Gastroesophageal sphincter (tissue), 4 donors: Measurements from ENCODE around the gene ARFGAP2. TPM values are rescaled to one million over a fixed set of nuclear protein-coding genes. Genes with fewer than 3 reads are reported as not detected.

Experiments
- ATAC-seq: fragments of 150-250 bp; one replicate; pipeline ENCODE4 v1.9.1; 2016; ENCODE audit warnings: mild to moderate bottlenecking, moderate library complexity
- H3K27ac ChIP-seq, 4 donors: fragments of 200-600 bp; sonication (generic) in 3 of 4; 1 replicate in 3 of 4; 2 replicates in 1 of 4; pipeline ENCODE4 v1.5.1; 2016 to 2019
- H3K27me3 ChIP-seq: fragments of 200-600 bp; sonication (generic); one replicate; pipeline ENCODE4 v1.5.1; 2019
- H3K36me3 ChIP-seq, 2 donors: fragments of 200-600 bp; sonication (generic); one replicate each; pipeline ENCODE4 v1.5.1; 2019; ENCODE audit warnings: control low read depth in 1 of 2
- H3K4me1 ChIP-seq, 3 donors: fragments of 200-600 bp; sonication (generic); 1 replicate in 2 of 3; 2 replicates in 1 of 3; pipeline ENCODE4 v1.5.1; 2016 to 2019; ENCODE audit warnings: control low read depth in 2 of 3
- H3K4me3 ChIP-seq, 2 donors: fragments of 200-600 bp; sonication (generic); one replicate each; pipeline ENCODE4 v1.5.1; 2019; ENCODE audit warnings: mild to moderate bottlenecking in 1 of 2, moderate library complexity in 1 of 2
- H3K9me3 ChIP-seq, 3 donors: fragments of 200-600 bp; sonication (generic); one replicate each; pipeline ENCODE4 v1.5.1; 2017 to 2019; ENCODE audit warnings: control low read depth in 2 of 3
- EP300 ChIP-seq: sonication (generic); formaldehyde crosslinking; IDR thresholded peaks from one replicate; pipeline ENCODE4 v1.6.1; 2017; ENCODE audit warnings: antibody characterized with exemption, mild to moderate bottlenecking
- POLR2A ChIP-seq, 2 donors: fragments of 450-650 bp; IDR thresholded peaks; one replicate each; pipeline ENCODE4 v1.6.1; 2017; ENCODE audit warnings: antibody characterized with exemption in 2 of 2, mild to moderate bottlenecking in 2 of 2, moderate library complexity in 1 of 2
- POLR2AphosphoS5 ChIP-seq: sonication (generic); formaldehyde crosslinking; IDR thresholded peaks from one replicate; pipeline ENCODE4 v1.6.1; 2017; ENCODE audit warnings: antibody characterized with exemption
- WGBS, 2 donors: methylation state at CpG; one replicate each; pipeline ENCODE4 v1.1.5; 2018; ENCODE audit warnings: low coverage in 1 of 2; 5-methylcytosine and 5-hydroxymethylcytosine counted together
- total RNA-seq, 4 donors: library from RNA; depleted of rRNA; stranded (reverse); fragments of >200 nt; gene quantifications; one replicate each; pipeline ENCODE4 v1.1.0, GENCODE V29; 2016
- TF ChIP-seq, protein P1 (sequence below), 4 experiments: fragments of 200-600 bp in 2 of 4; fragments of 450-650 bp in 2 of 4; sonication (generic) in 1 of 4; IDR thresholded peaks; one replicate each; pipeline ENCODE4 v1.5.1; 2017 to 2019; ENCODE audit warnings: antibody characterized with exemption in 4 of 4, mild to moderate bottlenecking in 2 of 4, moderate library complexity in 2 of 4

Gene ARFGAP2
- total RNA-seq: 100 to 1,000 TPM; 127 to 223 (median 198) TPM

DNA sequence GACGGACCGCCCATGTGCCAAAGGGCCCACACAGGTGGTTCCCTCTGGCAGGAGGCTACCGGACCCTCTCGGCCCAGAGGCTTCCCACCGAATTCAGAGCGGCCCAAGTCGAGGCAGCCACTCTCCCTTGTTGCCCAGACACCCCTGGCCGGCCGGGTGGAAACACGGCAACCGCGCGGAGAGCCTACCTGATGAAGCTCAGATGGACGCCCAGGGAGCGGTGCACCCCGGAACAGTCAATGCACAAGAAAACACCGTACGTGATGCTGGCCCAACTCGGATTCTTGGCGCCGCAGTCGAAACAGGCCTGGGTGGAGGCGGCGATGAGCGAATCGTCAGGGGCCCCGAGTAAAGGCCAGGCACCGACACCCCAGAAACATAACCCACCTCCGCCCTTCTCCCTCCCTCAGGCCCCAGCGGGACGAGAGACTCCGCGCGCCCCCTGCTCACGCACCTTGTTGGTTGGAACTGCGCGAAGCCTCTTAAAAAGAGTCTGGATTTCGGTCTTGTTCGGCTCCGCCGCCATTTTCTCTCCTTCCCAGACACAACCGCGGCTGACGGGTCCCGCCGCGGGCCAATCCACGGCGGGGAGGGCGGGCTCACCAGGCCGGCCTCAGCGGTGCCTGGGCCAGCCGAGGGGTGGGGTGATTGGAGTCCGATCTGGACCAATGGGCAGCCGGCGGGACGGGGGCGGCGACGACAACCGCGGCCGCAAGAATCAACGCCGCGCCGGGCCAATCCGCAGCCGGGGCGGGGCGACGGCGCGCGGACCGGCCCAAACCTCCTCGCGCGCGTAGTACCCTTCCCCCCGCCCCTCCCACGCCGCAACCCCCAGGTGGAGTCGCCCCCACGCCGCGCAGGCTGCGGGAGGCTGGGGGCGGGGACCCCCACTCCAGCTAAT is at the start of gene ARFGAP2:
TSS of gene ARFGAP2 (minus strand) at position 552 of the 901 bp plus-strand sequence. CDS start at position 526, 26 bp downstream.
- TF ChIP-seq POLR2AphosphoS5 (peak; percentile 82), EP300 (no peak), POLR2A (IDR thresholded peaks at IDR 0.05) (peak; percentile 4 to 56)
- TF ChIP-seq, protein P1, sequence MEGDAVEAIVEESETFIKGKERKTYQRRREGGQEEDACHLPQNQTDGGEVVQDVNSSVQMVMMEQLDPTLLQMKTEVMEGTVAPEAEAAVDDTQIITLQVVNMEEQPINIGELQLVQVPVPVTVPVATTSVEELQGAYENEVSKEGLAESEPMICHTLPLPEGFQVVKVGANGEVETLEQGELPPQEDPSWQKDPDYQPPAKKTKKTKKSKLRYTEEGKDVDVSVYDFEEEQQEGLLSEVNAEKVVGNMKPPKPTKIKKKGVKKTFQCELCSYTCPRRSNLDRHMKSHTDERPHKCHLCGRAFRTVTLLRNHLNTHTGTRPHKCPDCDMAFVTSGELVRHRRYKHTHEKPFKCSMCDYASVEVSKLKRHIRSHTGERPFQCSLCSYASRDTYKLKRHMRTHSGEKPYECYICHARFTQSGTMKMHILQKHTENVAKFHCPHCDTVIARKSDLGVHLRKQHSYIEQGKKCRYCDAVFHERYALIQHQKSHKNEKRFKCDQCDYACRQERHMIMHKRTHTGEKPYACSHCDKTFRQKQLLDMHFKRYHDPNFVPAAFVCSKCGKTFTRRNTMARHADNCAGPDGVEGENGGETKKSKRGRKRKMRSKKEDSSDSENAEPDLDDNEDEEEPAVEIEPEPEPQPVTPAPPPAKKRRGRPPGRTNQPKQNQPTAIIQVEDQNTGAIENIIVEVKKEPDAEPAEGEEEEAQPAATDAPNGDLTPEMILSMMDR (IDR thresholded peaks at IDR 0.05): no peak
- Histone ChIP-seq H3K27ac (peak within 1 kb of the TSS; percentile 88 to 99 (median 97)), H3K36me3 (peaks cover 0 to 66% of the 10 kb centered on the region in 2 donors), H3K4me1 (peaks cover 3 to 60% (median 19%) of the 10 kb centered on the region in 3 donors), H3K27me3 (no peaks in the 10 kb centered on the region), H3K9me3 (no peaks in the 10 kb centered on the region), H3K4me3 (peak within 1 kb of the TSS; percentile 84 to 85)
- WGBS, 2 donors: 0% methylated on average over 11 of the region's 89 CpGs; no CpG with 5 or more reads in 1 of the 2 donors
- ATAC-seq: peak; percentile 98

DNA sequence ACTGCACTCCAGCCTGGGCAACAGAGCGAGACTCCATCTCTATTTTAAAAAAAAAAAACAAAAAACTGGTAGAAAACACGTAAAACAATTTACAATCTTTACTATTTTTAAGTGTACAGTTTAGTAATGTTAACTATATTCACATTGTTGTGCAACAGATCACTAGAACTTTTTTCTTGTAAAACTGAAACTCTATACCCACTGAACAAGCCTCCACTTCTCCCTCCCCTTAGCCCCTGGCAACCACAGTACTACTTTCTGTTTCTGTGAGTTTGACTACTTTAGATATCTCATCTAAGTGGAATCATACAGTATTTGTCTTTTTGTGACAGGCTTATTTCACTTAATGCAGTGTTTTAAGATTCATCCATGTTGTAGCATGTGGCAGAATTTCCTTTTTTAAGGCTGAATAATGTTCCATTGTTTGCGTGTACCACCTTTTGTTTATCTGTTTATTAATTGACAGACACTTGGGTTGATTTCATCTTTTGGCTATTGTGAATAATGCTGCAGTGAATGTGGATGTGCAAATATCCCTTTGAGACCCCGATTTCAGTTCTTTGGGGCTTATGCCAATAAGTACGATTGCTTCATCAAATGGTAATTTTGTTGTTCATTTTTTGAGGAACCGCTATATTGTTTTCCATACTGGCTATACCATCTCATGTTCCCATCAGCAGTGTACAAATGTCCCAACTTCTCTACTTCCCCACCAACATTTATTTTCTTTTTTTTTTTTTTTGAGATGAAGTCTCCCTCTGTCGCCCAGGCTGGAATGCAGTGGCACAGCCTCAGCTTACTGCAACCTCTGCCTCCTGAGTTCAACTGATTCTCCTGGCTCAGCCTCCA is 49.1 kb upstream of the ARFGAP2 start:
- no peak for ATAC-seq
- Histone ChIP-seq H3K27ac (no peak overlapping the region), H3K9me3 (no peaks in the 10 kb centered on the region), H3K4me3 (no peak overlapping the region), H3K27me3 (no peaks in the 10 kb centered on the region), H3K4me1 (peaks cover 0 to 5% (median 0%) of the 10 kb centered on the region in 3 donors), H3K36me3 (peaks cover 0 to 90% of the 10 kb centered on the region in 2 donors)
- WGBS, 2 donors: 95 to 96% methylated on average over 6 to 7 of the region's 7 CpGs
- TF ChIP-seq, protein P1 (IDR thresholded peaks at IDR 0.05): no peak
- TF ChIP-seq POLR2AphosphoS5 (no peak), EP300 (no peak), POLR2A (IDR thresholded peaks at IDR 0.05) (no peak)

DNA sequence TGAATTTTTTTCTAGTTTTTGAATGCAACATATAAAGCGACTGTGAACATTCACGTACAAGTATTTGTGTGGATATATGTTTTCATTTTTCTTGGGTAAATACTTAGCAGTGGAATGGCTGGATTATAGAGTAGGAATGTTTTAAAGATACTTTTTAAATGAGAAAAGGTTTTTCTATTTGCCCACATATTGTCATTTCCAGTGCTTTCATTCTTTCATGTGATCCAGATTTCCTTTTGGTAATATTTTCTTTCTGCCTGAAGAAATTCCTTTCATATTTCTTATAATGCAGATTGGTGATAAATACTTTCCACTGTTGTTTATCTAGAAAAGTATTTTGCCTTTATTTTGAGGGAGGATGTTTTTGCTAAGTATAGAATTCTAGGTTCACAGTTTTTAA is 46.0 kb upstream of the ARFGAP2 start:
- no peak for ATAC-seq
- H3K4me3 ChIP-seq: no peak overlapping the region
- H3K4me1 ChIP-seq: peaks cover 0 to 35% (median 0%) of the 10 kb centered on the region in 3 donors
- no peak overlapping the region for H3K27ac ChIP-seq
- H3K36me3 ChIP-seq: peaks cover 0 to 89% of the 10 kb centered on the region in 2 donors
- no peaks in the 10 kb centered on the region for H3K9me3 ChIP-seq
- H3K27me3 ChIP-seq: no peaks in the 10 kb centered on the region
- 64 to 90% methylated on average over 2 of the region's 2 CpGs for WGBS, 2 donors
- TF ChIP-seq EP300 (no peak), POLR2A (IDR thresholded peaks at IDR 0.05) (no peak), POLR2AphosphoS5 (no peak)
- TF ChIP-seq, protein P1 (IDR thresholded peaks at IDR 0.05): no peak

DNA sequence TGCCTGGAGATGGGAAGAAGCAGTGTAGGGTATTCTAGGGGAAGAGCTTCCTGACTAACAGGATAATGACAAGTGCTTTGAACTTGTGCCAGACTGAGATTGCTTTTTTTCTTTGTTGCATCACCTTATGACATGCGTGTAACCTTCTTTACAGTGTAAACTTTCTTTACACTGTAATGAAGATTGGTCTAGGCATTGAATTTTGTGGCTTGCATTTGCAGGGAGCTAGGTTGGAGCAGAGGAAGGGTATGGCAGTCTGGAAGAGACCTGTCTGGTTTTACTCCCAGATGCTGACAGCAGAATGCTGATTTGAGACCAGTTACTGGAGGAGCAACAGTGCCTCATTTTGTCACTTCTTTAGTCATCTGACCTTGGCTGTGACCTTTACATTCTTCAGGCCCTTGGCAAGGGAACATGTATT is 43.7 kb upstream of the ARFGAP2 start:
- Histone ChIP-seq H3K27me3 (no peaks in the 10 kb centered on the region), H3K4me1 (peaks cover 0 to 58% (median 10%) of the 10 kb centered on the region in 3 donors), H3K4me3 (no peak overlapping the region), H3K27ac (peak overlapping the region in 1 of 4 donors; percentile 9), H3K9me3 (no peaks in the 10 kb centered on the region), H3K36me3 (peaks cover 0 to 67% of the 10 kb centered on the region in 2 donors)
- WGBS, 2 donors: 63% methylated on average over 1 of the region's 1 CpG; no CpG with 5 or more reads in 1 of the 2 donors
- TF ChIP-seq POLR2A (IDR thresholded peaks at IDR 0.05): no peak
- TF ChIP-seq, protein P1 (IDR thresholded peaks at IDR 0.05): no peak
- peak; percentile 21 for TF ChIP-seq POLR2AphosphoS5
- no peak for ATAC-seq
